ENCODE measurements around the gene C16orf89. TPM values are rescaled to one million over a fixed set of nuclear protein-coding genes. Genes with fewer than 3 reads are reported as not detected.
A peak's percentile ranks its signal among the peaks of the same experiment; 100 is the strongest.
"Not testable (repeated sequence)": the region's sequence is repeated elsewhere in the genome, so short reads cannot be mapped to it uniquely, and the experiment has no call there.

The C16orf89 gene
- total and polyA plus RNA-seq, 10 of the 15 experiments (the other 5 are each of a cell fraction or from before 2014, with no cell fraction given) = not detected

- TF ChIP-seq TAF1 (IDR thresholded peaks at IDR 0.05; ENCODE audit: borderline replicate concordance, low read depth, low read length) (peak; percentile 36; the same call in 1 of the 2 replicates), IRF3 (IDR thresholded peaks at IDR 0.05) (peak; percentile 22; the same call in 1 of the 2 replicates), YY1 (IDR thresholded peaks at IDR 0.05; ENCODE audit: low read depth, low read length) (peak; percentile 88), IKZF2 (IDR thresholded peaks at IDR 0.05) (peak in 1 of 2 experiments; percentile 52; a peak in 2 of 4 replicates), BHLHE40 (IDR thresholded peaks at IDR 0.05; ENCODE audit: borderline replicate concordance in 1 of 2, low read depth in 2 of 2, low read length in 1 of 2) (peak in 1 of 2 experiments; percentile 77; a peak in 2 of 4 replicates)
Observed at GRCh38 chr16:5097470-5098220, 31.9 kb upstream of the C16orf89 start, which contains the start of gene EEF2KMT (continued).

DNA sequence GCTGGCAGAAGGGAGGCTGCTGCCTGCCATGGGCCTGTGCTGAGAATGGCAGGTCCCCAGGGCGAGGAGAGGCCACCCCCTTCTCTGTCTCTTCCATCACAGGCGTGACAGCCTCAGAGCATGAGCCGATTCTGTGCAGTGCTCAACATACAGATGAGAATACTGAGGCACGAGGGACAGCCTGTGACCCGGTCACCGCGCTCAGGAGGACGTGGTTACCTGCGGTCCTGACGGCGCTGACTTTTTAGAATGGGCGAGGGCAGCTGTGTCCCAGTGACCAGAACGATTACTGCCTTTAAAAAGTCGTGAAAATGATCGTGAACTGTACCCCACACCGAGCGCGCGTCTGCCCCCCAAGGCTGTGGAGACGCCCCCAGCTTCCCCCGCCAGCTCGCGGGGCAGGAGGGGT is 31.3 kb upstream of the C16orf89 start:
- in situ Hi-C loops (cut with MboI); H3K4me1 ChIP-seq (ENCODE audit: control insufficient read depth, insufficient read depth, low read length); DNase-seq (ENCODE audit: low read depth, low spot score); RAD21 ChIA-PET (ENCODE audit: unreplicated experiment); H3K9me3 ChIP-seq (replicated peaks; ENCODE audit: control insufficient read depth, insufficient read depth, low read length); H3K36me3 ChIP-seq (ENCODE audit: control insufficient read depth in 2 of 2, insufficient read depth in 2 of 2, low read length in 1 of 2); SMC1A ChIA-PET (ENCODE audit: uncharacterized antibody, unreplicated experiment); H3K79me2 ChIP-seq (ENCODE audit: control insufficient read depth, insufficient read depth, low read length); FAIRE-seq; H4K20me1 ChIP-seq (ENCODE audit: control insufficient read depth, insufficient read depth); H3K27me3 ChIP-seq (replicated peaks in 1 of 2; ENCODE audit: control insufficient read depth in 2 of 2, insufficient read depth in 2 of 2, low read length in 1 of 2); POLR2A ChIA-PET; CTCF ChIA-PET; ATAC-seq: not testable (repeated sequence)
- WGBS (ENCODE audit: insufficient coverage, insufficient replicate concordance, low lambda C conversion rate, missing lambda C conversion rate) = under 1% methylated on average over 23 of the region's 23 CpGs
- Histone ChIP-seq H3K4me2 (ENCODE audit: control insufficient read depth, insufficient read depth) (peak overlapping the region; percentile 62), H3K4me3 (peak overlapping the region; percentile 73), H3K9ac (ENCODE audit: control insufficient read depth, insufficient read depth, low read length) (peak overlapping the region; percentile 60), H3K27ac (ENCODE audit: control insufficient read depth, insufficient read depth) (peak overlapping the region; percentile 48), H2AFZ (ENCODE audit: control insufficient read depth, low read depth, low read length) (peak overlapping the region; percentile 64)
- TF ChIP-seq, protein P1, sequence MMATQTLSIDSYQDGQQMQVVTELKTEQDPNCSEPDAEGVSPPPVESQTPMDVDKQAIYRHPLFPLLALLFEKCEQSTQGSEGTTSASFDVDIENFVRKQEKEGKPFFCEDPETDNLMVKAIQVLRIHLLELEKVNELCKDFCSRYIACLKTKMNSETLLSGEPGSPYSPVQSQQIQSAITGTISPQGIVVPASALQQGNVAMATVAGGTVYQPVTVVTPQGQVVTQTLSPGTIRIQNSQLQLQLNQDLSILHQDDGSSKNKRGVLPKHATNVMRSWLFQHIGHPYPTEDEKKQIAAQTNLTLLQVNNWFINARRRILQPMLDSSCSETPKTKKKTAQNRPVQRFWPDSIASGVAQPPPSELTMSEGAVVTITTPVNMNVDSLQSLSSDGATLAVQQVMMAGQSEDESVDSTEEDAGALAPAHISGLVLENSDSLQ (IDR thresholded peaks at IDR 0.05) = 0 out of 2 replicates have a peak, but pooled peaks have one; percentile 7
- BruUV-seq (replicated peaks) = TSS peak; percentile 88
- intact Hi-C loops (cut with micrococcal nuclease; ENCODE audit: unreplicated experiment) = loop anchor here (10.0 kb wide), 3 partner anchors 58 to 252 kb away; partner anchors contain the start of genes GLYR1 and UBN1

DNA sequence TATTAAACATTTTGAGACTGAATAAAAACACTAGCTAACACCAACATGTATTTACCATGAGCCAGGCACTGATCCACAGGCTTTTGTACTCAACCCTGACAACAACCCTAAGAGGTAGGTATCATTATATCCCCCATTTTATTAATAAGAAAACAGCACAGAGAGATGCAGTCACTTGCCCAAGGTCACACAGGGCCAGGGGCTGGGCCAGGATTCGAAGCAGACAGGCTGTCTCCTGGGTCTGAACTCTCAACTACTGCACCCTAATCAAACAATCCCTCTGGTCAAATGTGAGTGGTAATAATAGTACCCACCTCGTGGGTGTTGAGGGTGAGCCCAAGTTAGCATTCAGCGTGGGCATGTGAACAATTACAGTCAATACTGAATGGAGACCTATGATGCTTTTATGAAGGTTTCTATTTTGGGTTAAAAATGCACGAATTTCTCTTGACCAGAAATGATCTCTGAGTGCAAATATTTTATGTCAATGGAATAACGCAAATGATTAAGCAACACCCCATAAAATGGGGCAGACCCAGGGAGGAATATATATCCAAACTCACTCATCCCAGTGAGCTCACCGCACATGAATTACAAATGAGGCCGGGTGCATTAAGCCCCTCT is 30.8 kb upstream of the C16orf89 start:
- H3K27me3 ChIP-seq (replicated peaks in 1 of 2; ENCODE audit: control insufficient read depth in 2 of 2, insufficient read depth in 2 of 2, low read length in 1 of 2); H3K36me3 ChIP-seq (ENCODE audit: control insufficient read depth in 2 of 2, insufficient read depth in 2 of 2, low read length in 1 of 2); BruUV-seq (replicated peaks); H2AFZ ChIP-seq (ENCODE audit: control insufficient read depth, low read depth, low read length); POLR2A ChIA-PET; H3K79me2 ChIP-seq (ENCODE audit: control insufficient read depth, insufficient read depth, low read length); CTCF ChIA-PET; DNase-seq (ENCODE audit: low read depth, low spot score); SMC1A ChIA-PET (ENCODE audit: uncharacterized antibody, unreplicated experiment); H3K4me1 ChIP-seq (ENCODE audit: control insufficient read depth, insufficient read depth, low read length); FAIRE-seq; RAD21 ChIA-PET (ENCODE audit: unreplicated experiment); H4K20me1 ChIP-seq (ENCODE audit: control insufficient read depth, insufficient read depth); ATAC-seq; in situ Hi-C loops (cut with MboI); H3K9me3 ChIP-seq (replicated peaks; ENCODE audit: control insufficient read depth, insufficient read depth, low read length): not testable (repeated sequence)
- H3K27ac ChIP-seq (ENCODE audit: control insufficient read depth, insufficient read depth) = peak overlapping the region; percentile 48; the same call in 1 of the 2 replicates
- H3K9ac ChIP-seq (ENCODE audit: control insufficient read depth, insufficient read depth, low read length) = peak overlapping the region; percentile 60; the same call in 1 of the 2 replicates
- peak overlapping the region; percentile 73 for H3K4me3 ChIP-seq
- peak overlapping the region; percentile 62 for H3K4me2 ChIP-seq (ENCODE audit: control insufficient read depth, insufficient read depth)
- WGBS (ENCODE audit: insufficient coverage, insufficient replicate concordance, low lambda C conversion rate, missing lambda C conversion rate) = 0% methylated on average over 7 of the region's 7 CpGs
- intact Hi-C loops (cut with micrococcal nuclease; ENCODE audit: unreplicated experiment) = loop anchor here (10.0 kb wide), 3 partner anchors 58 to 252 kb away; partner anchors contain the start of genes GLYR1 and UBN1

All from GM12878 (cell line).